A673 (cell line): ENCODE data around the gene CCL7. TPM values are rescaled to one million over a fixed set of nuclear protein-coding genes. Genes with fewer than 3 reads are reported as not detected.

Experiments used
- BruUV-seq: library from RNA; stranded (reverse); fragments of 400-500 nt; replicated peaks from 2 replicates; lab custom pipeline; 2021; lab: Mats Ljungman, UMichigan
- CTCF ChIA-PET: fragments of 300-600 bp; sonication (Branson Sonifier 250); formaldehyde crosslinking; loops from one replicate; lab custom pipeline; 2022; ENCODE audit warnings: antibody characterized with exemption; lab: Charles Lee
- POLR2A ChIA-PET: fragments of 300-600 bp; sonication (Branson Sonifier 250); formaldehyde crosslinking; loops from one replicate; lab custom pipeline; 2022; ENCODE audit warnings: antibody characterized with exemption; ENCODE audit not compliant: low non-redundant PET; lab: Charles Lee
- DNase-seq: peaks from one replicate; pipeline ENCODE4 v3.0.0-alpha.2; 2015; ENCODE audit warnings: low spot score
- H3K27ac ChIP-seq: fragments of 200-600 bp; sonication (generic); 2 replicates; pipeline ENCODE4 v1.5.1; 2016; ENCODE audit warnings: mixed run types, low read depth, mild to moderate bottlenecking, mixed read lengths, antibody characterized with exemption, low read length; ENCODE audit not compliant: poor library complexity, severe bottlenecking
- H3K27me3 ChIP-seq: fragments of 200-600 bp; sonication (generic); replicated peaks from 2 replicates; pipeline ENCODE4 v1.6.1; 2017; ENCODE audit warnings: mixed run types, low read depth, mild to moderate bottlenecking, mixed read lengths, antibody characterized with exemption, low read length; ENCODE audit not compliant: insufficient read depth, poor library complexity
- H3K36me3 ChIP-seq: fragments of 200-600 bp; sonication (generic); 2 replicates; pipeline ENCODE4 v1.6.1; 2016; ENCODE audit warnings: mixed run types, mild to moderate bottlenecking, mixed read lengths, antibody characterized with exemption, low read length; ENCODE audit not compliant: insufficient read depth, poor library complexity, severe bottlenecking
- H3K4me1 ChIP-seq: fragments of 200-600 bp; sonication (generic); 2 replicates; pipeline ENCODE4 v1.6.1; 2017; ENCODE audit warnings: mixed run types, mild to moderate bottlenecking, mixed read lengths, antibody characterized with exemption, low read length; ENCODE audit not compliant: insufficient read depth, poor library complexity, severe bottlenecking
- H3K4me3 ChIP-seq: fragments of 200-600 bp; sonication (generic); 2 replicates; pipeline ENCODE4 v1.5.1; 2016; ENCODE audit warnings: low read depth, mixed run types, mild to moderate bottlenecking, mixed read lengths, low read length; ENCODE audit not compliant: poor library complexity, severe bottlenecking
- H3K9me3 ChIP-seq: fragments of 200-600 bp; sonication (generic); 2 replicates; pipeline ENCODE4 v1.6.1; 2016; ENCODE audit warnings: mixed run types, low read depth, mild to moderate bottlenecking, mixed read lengths, antibody characterized with exemption, low read length; ENCODE audit not compliant: poor library complexity, severe bottlenecking
- EZH2 ChIP-seq: fragments of 200-600 bp; sonication (generic); IDR thresholded peaks from 2 replicates; pipeline ENCODE4 v1.6.1; 2017; ENCODE audit warnings: borderline replicate concordance, low read depth, mild to moderate bottlenecking, mixed read lengths, antibody characterized with exemption, low read length; ENCODE audit not compliant: poor library complexity, severe bottlenecking
- intact Hi-C: fragments of 100-400 bp; cut with micrococcal nuclease; formaldehyde crosslinking; loops from one replicate; pipeline ENCODE4 v1.10.0; 2022; ENCODE audit not compliant: unreplicated experiment
- total RNA-seq: library from RNA; stranded (reverse); gene quantifications from 2 replicates; pipeline ENCODE4 v1.2.3, GENCODE V29; 2021
- TF ChIP-seq, protein P1 (sequence below): fragments of 300-800, 200-600 bp; sonication (generic); conservative IDR thresholded peaks from 2 replicates; pipeline ENCODE4 v1.5.1; 2017; ENCODE audit warnings: low read depth, mild to moderate bottlenecking, antibody characterized with exemption, low read length, moderate library complexity, mixed read lengths

Gene CCL7
- total RNA-seq, 1 experiment from 2014 or later = not detected

DNA sequence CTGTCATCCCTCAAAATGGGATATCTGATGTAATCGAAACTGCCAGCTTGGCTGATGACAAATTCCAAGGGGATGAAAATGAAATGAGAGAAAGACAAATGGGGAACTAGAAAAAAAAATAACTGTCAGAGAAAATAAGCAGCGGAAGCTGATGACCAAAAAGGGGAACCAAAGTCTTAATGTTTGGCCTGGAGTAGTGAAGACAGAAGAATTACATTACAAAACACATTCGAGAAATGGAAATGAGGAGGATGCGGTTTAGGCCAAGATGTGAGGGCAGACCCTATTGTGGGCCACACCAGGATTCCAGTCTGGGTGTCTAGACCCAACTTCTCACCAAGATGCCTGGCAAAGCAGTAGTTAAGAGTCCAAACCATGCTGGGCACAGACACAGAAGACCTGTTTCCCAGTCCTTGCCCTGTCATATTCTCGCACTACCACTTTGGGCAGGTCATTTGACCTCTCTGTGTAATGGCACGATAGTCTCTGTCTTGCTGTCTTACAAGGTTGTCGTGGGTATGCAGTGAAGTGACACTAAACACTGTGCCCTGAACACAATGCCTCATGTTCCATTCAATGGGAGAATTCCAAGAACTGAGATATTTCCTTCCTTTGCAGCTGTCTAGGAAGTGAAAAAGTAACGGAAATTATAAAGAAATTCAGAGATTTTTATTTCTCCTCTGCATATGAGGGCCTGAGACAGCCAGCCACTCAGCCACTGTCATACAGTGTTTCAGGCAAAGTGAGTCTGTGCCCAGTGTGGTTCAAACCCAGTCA is 27.2 kb upstream of the CCL7 start:
- POLR2A ChIA-PET = no interaction called here
- BruUV-seq = no TSS peak
- TF ChIP-seq EZH2 = no peak
- TF ChIP-seq, protein P1, sequence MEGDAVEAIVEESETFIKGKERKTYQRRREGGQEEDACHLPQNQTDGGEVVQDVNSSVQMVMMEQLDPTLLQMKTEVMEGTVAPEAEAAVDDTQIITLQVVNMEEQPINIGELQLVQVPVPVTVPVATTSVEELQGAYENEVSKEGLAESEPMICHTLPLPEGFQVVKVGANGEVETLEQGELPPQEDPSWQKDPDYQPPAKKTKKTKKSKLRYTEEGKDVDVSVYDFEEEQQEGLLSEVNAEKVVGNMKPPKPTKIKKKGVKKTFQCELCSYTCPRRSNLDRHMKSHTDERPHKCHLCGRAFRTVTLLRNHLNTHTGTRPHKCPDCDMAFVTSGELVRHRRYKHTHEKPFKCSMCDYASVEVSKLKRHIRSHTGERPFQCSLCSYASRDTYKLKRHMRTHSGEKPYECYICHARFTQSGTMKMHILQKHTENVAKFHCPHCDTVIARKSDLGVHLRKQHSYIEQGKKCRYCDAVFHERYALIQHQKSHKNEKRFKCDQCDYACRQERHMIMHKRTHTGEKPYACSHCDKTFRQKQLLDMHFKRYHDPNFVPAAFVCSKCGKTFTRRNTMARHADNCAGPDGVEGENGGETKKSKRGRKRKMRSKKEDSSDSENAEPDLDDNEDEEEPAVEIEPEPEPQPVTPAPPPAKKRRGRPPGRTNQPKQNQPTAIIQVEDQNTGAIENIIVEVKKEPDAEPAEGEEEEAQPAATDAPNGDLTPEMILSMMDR = no peak
- CTCF ChIA-PET = no interaction called here
- no peaks in the 10 kb centered on the region for H3K4me1 ChIP-seq
- DNase-seq = no peak
- no peak overlapping the region for H3K4me3 ChIP-seq
- no peaks in the 10 kb centered on the region for H3K27me3 ChIP-seq
- H3K36me3 ChIP-seq = no peaks in the 10 kb centered on the region
- H3K27ac ChIP-seq = no peak overlapping the region
- intact Hi-C loops = no loop called here
- H3K9me3 ChIP-seq = no peaks in the 10 kb centered on the region

DNA sequence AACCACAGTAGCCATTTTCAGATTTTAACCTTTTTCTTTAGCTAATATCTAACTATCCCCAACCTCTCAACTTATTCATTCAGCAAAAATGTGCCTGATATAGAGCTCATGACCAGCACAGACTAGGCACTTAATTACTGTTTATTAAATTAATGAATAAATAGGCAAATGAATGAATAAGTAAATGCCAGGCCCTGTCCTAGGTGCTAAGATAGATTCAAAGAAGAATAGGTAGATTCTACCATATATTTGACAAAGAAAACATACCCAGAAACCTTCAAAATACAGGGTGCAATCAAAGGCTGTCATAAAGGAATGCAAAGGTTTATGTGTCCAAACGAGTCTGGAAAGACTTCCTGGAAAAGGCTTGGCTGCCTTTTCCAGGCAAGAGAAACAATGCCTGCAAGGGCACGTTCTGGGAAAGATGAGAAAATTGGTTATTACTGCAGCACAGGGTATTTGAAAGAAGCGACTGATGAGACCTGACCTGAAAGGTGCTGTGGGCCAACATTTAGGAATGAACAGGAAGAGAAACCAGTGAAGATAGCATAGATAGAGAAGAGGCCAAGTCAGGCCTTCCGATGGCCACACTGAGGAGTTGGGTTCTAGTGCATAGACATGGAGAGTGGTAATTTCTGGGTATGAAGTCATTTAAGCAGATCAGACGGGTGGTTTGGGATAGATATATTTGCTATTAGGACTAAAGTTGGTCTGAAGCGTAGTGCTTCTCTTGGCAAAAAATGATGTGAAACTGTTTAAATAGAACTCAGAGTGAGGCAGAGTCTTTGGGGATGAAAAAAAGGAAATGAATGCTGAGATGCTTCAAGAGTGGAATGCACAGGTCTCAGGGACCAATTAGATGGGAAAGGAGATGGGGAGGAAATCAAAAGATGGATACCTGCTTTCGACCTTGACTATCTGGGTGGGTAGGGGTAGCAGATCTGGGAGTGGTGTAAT is 26.4 kb upstream of the CCL7 start:
- DNase-seq = no peak
- BruUV-seq = no TSS peak
- H3K36me3 ChIP-seq = no peaks in the 10 kb centered on the region
- no peak overlapping the region for H3K27ac ChIP-seq
- no peak overlapping the region for H3K4me3 ChIP-seq
- H3K9me3 ChIP-seq = no peaks in the 10 kb centered on the region
- H3K27me3 ChIP-seq = no peaks in the 10 kb centered on the region
- no peak for TF ChIP-seq EZH2
- TF ChIP-seq, protein P1 = no peak
- ChIA-PET POLR2A (no interaction called here), CTCF (no interaction called here)
- intact Hi-C loops = no loop called here
- H3K4me1 ChIP-seq = no peaks in the 10 kb centered on the region

DNA sequence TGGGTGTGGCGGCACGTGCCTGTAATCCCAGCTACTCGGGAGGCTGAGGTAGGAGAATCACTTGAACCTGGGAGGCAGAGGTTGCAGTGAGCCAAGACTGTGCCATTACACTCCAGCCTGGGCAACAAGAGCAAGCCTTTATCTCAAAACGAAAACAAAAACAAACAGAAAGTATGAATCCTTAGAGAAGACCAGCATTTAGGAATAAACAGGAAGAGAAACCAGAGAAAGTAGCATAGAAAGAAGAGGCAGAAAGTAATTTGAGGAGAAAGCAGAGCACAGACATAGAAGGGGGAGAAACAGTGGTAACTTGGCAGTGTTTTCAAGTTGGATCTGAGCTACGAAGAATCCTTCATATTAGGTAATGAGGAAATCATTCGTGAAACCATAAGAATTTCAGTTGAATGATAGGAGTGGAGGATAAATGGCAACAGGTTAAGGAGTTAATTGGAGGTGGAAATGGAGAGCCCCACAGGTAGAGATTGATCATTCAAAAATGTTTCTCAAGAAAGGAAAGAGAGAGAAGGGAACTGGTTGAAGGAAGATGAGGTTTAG is 24.6 kb upstream of the CCL7 start:
- CTCF ChIA-PET = no interaction called here
- BruUV-seq = no TSS peak

More for the DNA sequence above, 24.6 kb upstream of the CCL7 start:
- H3K27ac ChIP-seq = no peak overlapping the region
- H3K27me3 ChIP-seq = no peaks in the 10 kb centered on the region
- intact Hi-C loops = no loop called here
- no peaks in the 10 kb centered on the region for H3K4me1 ChIP-seq
- DNase-seq = no peak
- no peaks in the 10 kb centered on the region for H3K9me3 ChIP-seq
- H3K4me3 ChIP-seq = no peak overlapping the region
- POLR2A ChIA-PET = no interaction called here
- H3K36me3 ChIP-seq = no peaks in the 10 kb centered on the region
- no peak for TF ChIP-seq EZH2
- TF ChIP-seq, protein P1 = no peak
